Type B pancreatic cell (in vitro differentiated cells): Measurements from ENCODE around the gene CEP95. TPM values are rescaled to one million over a fixed set of nuclear protein-coding genes. Genes with fewer than 3 reads are reported as not detected.
"Not testable (repeated sequence)": the region's sequence is repeated elsewhere in the genome, so short reads cannot be mapped to it uniquely, and the experiment has no call there.

Experiments
- DNase-seq: peaks from one replicate; pipeline ENCODE4 v3.0.0; 2021; ENCODE audit warnings: mixed read lengths; ENCODE audit not compliant: unreplicated experiment; ENCODE audit errors: extremely low spot score
- H3K27ac Mint-ChIP-seq: 2 replicates; pipeline ENCODE4 v1.8.0; 2021; ENCODE audit warnings: mild to moderate bottlenecking, mixed read lengths
- H3K27me3 Mint-ChIP-seq: 2 replicates; pipeline ENCODE4 v1.8.0; 2021; ENCODE audit warnings: mixed read lengths
- H3K36me3 Mint-ChIP-seq: 2 replicates; pipeline ENCODE4 v1.8.0; 2021; ENCODE audit warnings: mixed read lengths
- H3K4me1 Mint-ChIP-seq: one replicate; pipeline ENCODE4 v1.8.0; 2021; ENCODE audit warnings: mixed read lengths; ENCODE audit not compliant: unreplicated experiment
- H3K4me3 Mint-ChIP-seq: 2 replicates; pipeline ENCODE4 v1.8.0; 2021; ENCODE audit warnings: mild to moderate bottlenecking, mixed read lengths
- H3K9me3 Mint-ChIP-seq: 2 replicates; pipeline ENCODE4 v1.8.0; 2021; ENCODE audit warnings: mixed read lengths
- CTCF ChIP-seq: fragments of 200-600 bp; sonication (generic); conservative IDR thresholded peaks from 2 replicates; pipeline ENCODE4 v1.5.0; 2021; ENCODE audit warnings: antibody characterized with exemption, mild to moderate bottlenecking
- total RNA-seq: library from RNA; stranded (reverse); gene quantifications from 2 replicates; pipeline ENCODE4 v1.2.1, GENCODE V29; 2021; ENCODE audit warnings: low replicate concordance

The CEP95 gene
- total RNA-seq, 1 donor from 2014 or later = 76.2 TPM

GRCh38 chr17:64565563-64565962 lies 58.8 kb downstream of the CEP95 start:
- Mint-ChIP-seq H3K9me3 (no peaks in the 10 kb centered on the region), H3K4me3 (no peak overlapping the region), H3K27ac (no peak overlapping the region), H3K4me1 (peaks cover 10% of the 10 kb centered on the region), H3K36me3 (peaks cover 11% of the 10 kb centered on the region), H3K27me3 (no peaks in the 10 kb centered on the region)
- no peak for TF ChIP-seq CTCF
- DNase-seq = no peak

- no peak for TF ChIP-seq CTCF
- Mint-ChIP-seq H3K36me3 (peaks cover 5% of the 10 kb centered on the region), H3K4me3 (no peak overlapping the region), H3K27me3 (no peaks in the 10 kb centered on the region), H3K27ac (no peak overlapping the region), H3K4me1 (no peaks in the 10 kb centered on the region), H3K9me3 (no peaks in the 10 kb centered on the region)
- no peak for DNase-seq
These were observed 65.0 kb downstream of the CEP95 start for GRCh38 chr17:64571746-64572145.

GRCh38 chr17:64572682-64573154 lies 65.9 kb downstream of the CEP95 start:
- Mint-ChIP-seq H3K36me3 (peaks cover 4% of the 10 kb centered on the region), H3K9me3 (no peaks in the 10 kb centered on the region), H3K27me3 (no peaks in the 10 kb centered on the region), H3K4me1 (no peaks in the 10 kb centered on the region), H3K4me3 (no peak overlapping the region), H3K27ac (no peak overlapping the region)
- DNase-seq = no peak
- no peak for TF ChIP-seq CTCF

- Mint-ChIP-seq H3K27ac (no peak overlapping the region), H3K4me1 (no peaks in the 10 kb centered on the region), H3K36me3 (peaks cover 4% of the 10 kb centered on the region), H3K4me3 (no peak overlapping the region), H3K27me3 (no peaks in the 10 kb centered on the region), H3K9me3 (no peaks in the 10 kb centered on the region)
- no peak for TF ChIP-seq CTCF
- DNase-seq = no peak
These were observed 66.4 kb downstream of the CEP95 start for GRCh38 chr17:64573214-64573613.

GRCh38 chr17:64574646-64575045 lies 67.9 kb downstream of the CEP95 start:
- Mint-ChIP-seq H3K9me3 (no peaks in the 10 kb centered on the region), H3K36me3 (peaks cover 8% of the 10 kb centered on the region), H3K4me1 (no peaks in the 10 kb centered on the region), H3K4me3 (no peak overlapping the region), H3K27ac (no peak overlapping the region), H3K27me3 (no peaks in the 10 kb centered on the region)
- DNase-seq = no peak
- TF ChIP-seq CTCF = no peak

GRCh38 chr17:64575431-64575830 lies 68.7 kb downstream of the CEP95 start:
- TF ChIP-seq CTCF = no peak
- Mint-ChIP-seq H3K4me1 (no peaks in the 10 kb centered on the region), H3K27ac (no peak overlapping the region), H3K4me3 (no peak overlapping the region), H3K27me3 (no peaks in the 10 kb centered on the region), H3K36me3 (peaks cover 8% of the 10 kb centered on the region), H3K9me3 (no peaks in the 10 kb centered on the region)
- DNase-seq = no peak

GRCh38 chr17:64577025-64577424 lies 70.2 kb downstream of the CEP95 start:
- H3K4me1 Mint-ChIP-seq, H3K4me3 Mint-ChIP-seq, H3K9me3 Mint-ChIP-seq, H3K27me3 Mint-ChIP-seq, H3K27ac Mint-ChIP-seq, DNase-seq: not testable (repeated sequence)
- H3K36me3 Mint-ChIP-seq = peaks cover 18% of the 10 kb centered on the region
